Body of pancreas (tissue), 4 donors: Measurements from ENCODE around the gene SAMD7. TPM values are rescaled to one million over a fixed set of nuclear protein-coding genes. Genes with fewer than 3 reads are reported as not detected.

Source experiments
- ATAC-seq: fragments of 150-250 bp; one replicate; pipeline ENCODE4 v1.9.1; 2016
- DNase-seq, 4 donors: peaks; one replicate each; pipeline ENCODE4 v3.0.0-alpha.2; 2019
- H3K27ac ChIP-seq, 4 donors: fragments of 200-600 bp; sonication (generic); 1 replicate in 3 of 4; 2 replicates in 1 of 4; pipeline versions ENCODE4 v1.5.1 to v1.6.1; 2016 to 2019; ENCODE audit warnings: mild to moderate bottlenecking in 1 of 4, mixed read lengths in 1 of 4, moderate library complexity in 1 of 4
- H3K27me3 ChIP-seq, 2 donors: fragments of 200-600 bp; sonication (generic); one replicate each; pipeline ENCODE4 v1.6.0; 2016; ENCODE audit warnings: mild to moderate bottlenecking in 1 of 2
- H3K36me3 ChIP-seq, 2 donors: fragments of 200-600 bp; sonication (generic); replicated peaks in 1 of 2; 2 replicates each; pipeline ENCODE4 v1.5.1; 2016; ENCODE audit warnings: low read depth in 2 of 2; ENCODE audit not compliant: insufficient read depth in 1 of 2
- H3K4me1 ChIP-seq: fragments of 200-600 bp; sonication (generic); one replicate; pipeline ENCODE4 v1.6.0; 2016
- H3K4me3 ChIP-seq, 2 donors: fragments of 200-600 bp; sonication (generic); 1 replicate in 1 of 2; 2 replicates in 1 of 2; pipeline ENCODE4 v1.5.1; 2016 to 2019
- H3K9me3 ChIP-seq, 3 donors: fragments of 200-600 bp; sonication (generic); 1 replicate in 2 of 3; 2 replicates in 1 of 3; pipeline ENCODE4 v1.5.1; 2016
- CTCF ChIP-seq, 7 experiments: fragments of 450-650 bp in 4 of 7; fragments of 200-600 bp in 3 of 7; sonication (generic) in 3 of 7; IDR thresholded peaks; one replicate each; pipeline ENCODE4 v1.5.1; 2016 to 2019; ENCODE audit warnings: antibody characterized with exemption in 7 of 7
- POLR2A ChIP-seq, 3 donors: fragments of 450-650 bp; IDR thresholded peaks; one replicate each; pipeline ENCODE4 v1.6.1; 2016; ENCODE audit warnings: antibody characterized with exemption in 3 of 3, mild to moderate bottlenecking in 2 of 3
- WGBS, 2 donors: methylation state at CpG; one replicate each; pipeline ENCODE4 v1.1.5; 2017; 5-methylcytosine and 5-hydroxymethylcytosine counted together
- intact Hi-C: fragments of 100-400 bp; cut with DNase I; formaldehyde crosslinking; loops from one replicate; pipeline ENCODE4 v1.15.1; 2023
- total RNA-seq, 2 donors: library from RNA; depleted of rRNA; stranded (reverse); fragments of >200 nt; gene quantifications; one replicate each; pipeline ENCODE4 v1.1.0, GENCODE V29; 2016

The SAMD7 gene
- total RNA-seq, 2 donors from 2014 or later, result not detected

GRCh38 chr3:169867584-169868210, 43.7 kb upstream of the SAMD7 start:
- peaks cover 10% of the 10 kb centered on the region for H3K4me1 ChIP-seq
- TF ChIP-seq CTCF (IDR thresholded peaks at IDR 0.05) (no peak), POLR2A (IDR thresholded peaks at IDR 0.05) (no peak)
- H3K9me3 ChIP-seq, result no peaks in the 10 kb centered on the region
- H3K4me3 ChIP-seq, result no peak overlapping the region
- no peak for DNase-seq
- WGBS, 2 donors, result 86 to 92% methylated on average over 3 of the region's 3 CpGs
- H3K27me3 ChIP-seq, result no peaks in the 10 kb centered on the region
- ATAC-seq, result no peak
- no peaks in the 10 kb centered on the region for H3K36me3 ChIP-seq
- no peak overlapping the region for H3K27ac ChIP-seq
- intact Hi-C loops, result no loop called here

- intact Hi-C loops, result no loop called here
- Histone ChIP-seq H3K27me3 (no peaks in the 10 kb centered on the region), H3K4me3 (no peak overlapping the region), H3K27ac (no peak overlapping the region), H3K4me1 (peaks cover 10% of the 10 kb centered on the region), H3K9me3 (no peaks in the 10 kb centered on the region), H3K36me3 (no peaks in the 10 kb centered on the region)
- TF ChIP-seq CTCF (IDR thresholded peaks at IDR 0.05) (no peak), POLR2A (IDR thresholded peaks at IDR 0.05) (no peak)
- DNase-seq (no peak), ATAC-seq (no peak)
- 64 to 65% methylated on average over 2 of the region's 2 CpGs for WGBS, 2 donors
These were observed 43.0 kb upstream of the SAMD7 start for GRCh38 chr3:169868369-169868768.

GRCh38 chr3:169869484-169870220, 41.7 kb upstream of the SAMD7 start, which contains the start of gene LRRC31:
LRRC31 (minus strand) TSS chr3:169869935; CDS start chr3:169869807, 128 bp downstream.
- H3K27ac ChIP-seq, result no peak within 1 kb of the TSS
- peaks cover 10% of the 10 kb centered on the region for H3K4me1 ChIP-seq
- no peak within 1 kb of the TSS for H3K4me3 ChIP-seq

GRCh38 chr3:169871129-169871886, 40.1 kb upstream of the SAMD7 start:
- H3K36me3 ChIP-seq, result no peaks in the 10 kb centered on the region
- peaks cover 10% of the 10 kb centered on the region for H3K4me1 ChIP-seq
- H3K27ac ChIP-seq, result no peak overlapping the region
- WGBS, 2 donors, result 86 to 94% methylated on average over 2 of the region's 2 CpGs
- ATAC-seq (no peak), DNase-seq (no peak)
- intact Hi-C loops, result no loop called here
- H3K27me3 ChIP-seq, result no peaks in the 10 kb centered on the region
- TF ChIP-seq POLR2A (IDR thresholded peaks at IDR 0.05), result no peak
- no peak overlapping the region for H3K4me3 ChIP-seq
- H3K9me3 ChIP-seq, result no peaks in the 10 kb centered on the region

More at GRCh38 chr3:169869484-169870220, 41.7 kb upstream of the SAMD7 start, which contains the start of gene LRRC31:
- no peak for ATAC-seq
- H3K9me3 ChIP-seq, result no peaks in the 10 kb centered on the region
- H3K36me3 ChIP-seq, result no peaks in the 10 kb centered on the region
- no peak for DNase-seq
- WGBS, 2 donors, result 44 to 60% methylated on average over 2 of the region's 2 CpGs
- intact Hi-C loops, result no loop called here
- H3K27me3 ChIP-seq, result no peaks in the 10 kb centered on the region
- TF ChIP-seq CTCF (IDR thresholded peaks at IDR 0.05) (no peak), POLR2A (IDR thresholded peaks at IDR 0.05) (no peak)

- H3K36me3 ChIP-seq, result no peaks in the 10 kb centered on the region
- ATAC-seq (no peak), DNase-seq (no peak)
- no peak for TF ChIP-seq CTCF (IDR thresholded peaks at IDR 0.05)
- TF ChIP-seq POLR2A (IDR thresholded peaks at IDR 0.05), result no peak
- H3K27ac ChIP-seq, result no peak overlapping the region
- WGBS, 2 donors, result 75 to 77% methylated on average over 8 of the region's 8 CpGs
- no peaks in the 10 kb centered on the region for H3K4me1 ChIP-seq
- intact Hi-C loops, result no loop called here
- no peak overlapping the region for H3K4me3 ChIP-seq
- H3K27me3 ChIP-seq, result no peaks in the 10 kb centered on the region
- no peaks in the 10 kb centered on the region for H3K9me3 ChIP-seq
These were observed 32.3 kb upstream of the SAMD7 start for GRCh38 chr3:169879013-169879557.
